Activated naive CD4-positive, alpha-beta T cell treated with anti-CD3 and anti-CD28 coated beads for 36 hours (primary cell): ENCODE data around the gene SPSB2. TPM values are rescaled to one million over a fixed set of nuclear protein-coding genes. Genes with fewer than 3 reads are reported as not detected.
A peak's percentile ranks its signal among the peaks of the same experiment; 100 is the strongest.

ENCODE experiments used
- CTCF ChIA-PET: fragments of 350-600 bp; sonication (Branson Sonifier 250); formaldehyde crosslinking; loops from one replicate; lab custom pipeline; 2021; ENCODE audit warnings: antibody characterized with exemption; lab: Charles Lee
- DNase-seq: peaks from one replicate; pipeline ENCODE4 v3.0.0-alpha.2; 2020
- H3K27ac Mint-ChIP-seq: one replicate; pipeline ENCODE4 v1.8.0; 2021; ENCODE audit warnings: mild to moderate bottlenecking, mixed read lengths
- H3K27me3 Mint-ChIP-seq: one replicate; pipeline ENCODE4 v1.8.0; 2021; ENCODE audit warnings: low read depth, mixed read lengths
- H3K36me3 Mint-ChIP-seq: one replicate; pipeline ENCODE4 v1.8.0; 2021; ENCODE audit warnings: low read depth, mixed read lengths
- H3K4me1 Mint-ChIP-seq: one replicate; pipeline ENCODE4 v1.8.0; 2021; ENCODE audit warnings: low read depth, mixed read lengths
- H3K4me3 Mint-ChIP-seq: one replicate; pipeline ENCODE4 v1.8.0; 2021; ENCODE audit warnings: mild to moderate bottlenecking, moderate library complexity, mixed read lengths
- H3K9me3 Mint-ChIP-seq: one replicate; pipeline ENCODE4 v1.8.0; 2021; ENCODE audit warnings: mixed read lengths
- intact Hi-C: fragments of 100-400 bp; cut with micrococcal nuclease; formaldehyde crosslinking; loops from one replicate; pipeline ENCODE4 v1.15.1; 2023
- total RNA-seq, 2 experiments: library from RNA; stranded (reverse); gene quantifications; one replicate each; pipeline ENCODE4 v1.2.3, GENCODE V29; 2021

Gene SPSB2
- total RNA-seq, 2 experiments from 2014 or later = 2.6 to 2.8 TPM

GRCh38 chr12:6826734-6827436, 46.2 kb downstream of the SPSB2 start:
- peaks cover 20% of the 10 kb centered on the region for H3K4me1 Mint-ChIP-seq
- no peaks in the 10 kb centered on the region for H3K36me3 Mint-ChIP-seq
- CTCF ChIA-PET = interaction anchor here (0.6 to 11.7 kb wide), 16 partner anchors 9 to 257 kb away, joined by 3 to 166 read pairs (median 12); partner anchors contain the start of genes CD4, CDCA3, COPS7A and MLF2
- intact Hi-C loops = loop anchor here (2.0 to 5.0 kb wide), 3 partner anchors 46 to 260 kb away; partner anchors contain the start of genes NOP2, PTMS and SPSB2
- H3K27ac Mint-ChIP-seq = no peak overlapping the region
- H3K4me3 Mint-ChIP-seq = peak overlapping the region; percentile 33
- DNase-seq = no peak
- H3K27me3 Mint-ChIP-seq = peaks cover 19% of the 10 kb centered on the region
- no peaks in the 10 kb centered on the region for H3K9me3 Mint-ChIP-seq

- H3K4me3 Mint-ChIP-seq = no peak overlapping the region
- H3K9me3 Mint-ChIP-seq = no peaks in the 10 kb centered on the region
- H3K27me3 Mint-ChIP-seq = peaks cover 19% of the 10 kb centered on the region
These were observed 46.9 kb downstream of the SPSB2 start for GRCh38 chr12:6826125-6826733.

GRCh38 chr12:6825398-6826124, 47.5 kb downstream of the SPSB2 start:
- Mint-ChIP-seq H3K4me3 (no peak overlapping the region), H3K4me1 (peaks cover 28% of the 10 kb centered on the region), H3K27ac (no peak overlapping the region), H3K36me3 (no peaks in the 10 kb centered on the region), H3K9me3 (no peaks in the 10 kb centered on the region), H3K27me3 (peaks cover 19% of the 10 kb centered on the region)
- intact Hi-C loops = loop anchor here (1.0 to 5.0 kb wide), 8 partner anchors 36 to 258 kb away; partner anchors contain the start of genes CD4, MLF2, NOP2 and PTMS
- DNase-seq = peak; percentile 92
- CTCF ChIA-PET = interaction anchor here (0.6 to 11.7 kb wide), 39 partner anchors 10 to 362 kb away, joined by 3 to 166 read pairs (median 4); partner anchors contain the start of genes CD4, CDCA3, COPS7A and LAG3

More at GRCh38 chr12:6826125-6826733, 46.9 kb downstream of the SPSB2 start:
- CTCF ChIA-PET = interaction anchor here (0.6 to 11.7 kb wide), 24 partner anchors 9 to 363 kb away, joined by 3 to 166 read pairs (median 6); partner anchors contain the start of genes CD4, CDCA3, COPS7A and LAG3
- H3K4me1 Mint-ChIP-seq = peaks cover 22% of the 10 kb centered on the region
- intact Hi-C loops = loop anchor here (2.0 to 5.0 kb wide), 3 partner anchors 47 to 259 kb away; partner anchors contain the start of genes NOP2, PTMS and SPSB2
- DNase-seq = no peak
- no peak overlapping the region for H3K27ac Mint-ChIP-seq
- H3K36me3 Mint-ChIP-seq = no peaks in the 10 kb centered on the region

GRCh38 chr12:6824901-6825381, 48.2 kb downstream of the SPSB2 start:
- CTCF ChIA-PET = interaction anchor here (0.6 to 11.7 kb wide), 32 partner anchors 11 to 204 kb away, joined by 3 to 166 read pairs (median 5); partner anchors contain the start of genes CD4, COPS7A, LAG3 and MLF2
- Mint-ChIP-seq H3K36me3 (no peaks in the 10 kb centered on the region), H3K27ac (no peak overlapping the region), H3K9me3 (no peaks in the 10 kb centered on the region), H3K27me3 (peaks cover 19% of the 10 kb centered on the region), H3K4me3 (no peak overlapping the region), H3K4me1 (peaks cover 28% of the 10 kb centered on the region)
- no peak for DNase-seq
- intact Hi-C loops = loop anchor here (1.0 to 5.0 kb wide), 7 partner anchors 36 to 258 kb away; partner anchors contain the start of genes CD4, MLF2, NOP2 and PTMS

- DNase-seq = no peak
- Mint-ChIP-seq H3K36me3 (no peaks in the 10 kb centered on the region), H3K27ac (no peak overlapping the region), H3K9me3 (no peaks in the 10 kb centered on the region), H3K27me3 (peaks cover 19% of the 10 kb centered on the region), H3K4me1 (peaks cover 25% of the 10 kb centered on the region), H3K4me3 (no peak overlapping the region)
- intact Hi-C loops = no loop called here
- CTCF ChIA-PET = interaction anchor here (0.6 to 11.7 kb wide), 22 partner anchors 10 to 203 kb away, joined by 3 to 166 read pairs (median 6); partner anchors contain the start of genes CD4, MLF2 and PTMS
These were observed 48.9 kb downstream of the SPSB2 start for GRCh38 chr12:6824085-6824775.

- Mint-ChIP-seq H3K9me3 (no peaks in the 10 kb centered on the region), H3K27ac (no peak overlapping the region), H3K27me3 (peaks cover 19% of the 10 kb centered on the region), H3K4me3 (no peak overlapping the region), H3K4me1 (peaks cover 20% of the 10 kb centered on the region), H3K36me3 (peaks cover 2% of the 10 kb centered on the region)
- CTCF ChIA-PET = interaction anchor here (0.6 to 11.7 kb wide), 13 partner anchors 10 to 104 kb away, joined by 3 to 166 read pairs (median 4); partner anchors contain the start of genes CD4 and MLF2
- intact Hi-C loops = no loop called here
- DNase-seq = no peak
These were observed 49.7 kb downstream of the SPSB2 start for GRCh38 chr12:6823182-6824084.

GRCh38 chr12:6822426-6823135, 50.5 kb downstream of the SPSB2 start:
- H3K27ac Mint-ChIP-seq = no peak overlapping the region
- H3K9me3 Mint-ChIP-seq = no peaks in the 10 kb centered on the region
- intact Hi-C loops = no loop called here
- H3K27me3 Mint-ChIP-seq = peaks cover 16% of the 10 kb centered on the region
- H3K36me3 Mint-ChIP-seq = peaks cover 8% of the 10 kb centered on the region
- peaks cover 17% of the 10 kb centered on the region for H3K4me1 Mint-ChIP-seq
- H3K4me3 Mint-ChIP-seq = no peak overlapping the region
- CTCF ChIA-PET = interaction anchor here (0.8 to 11.7 kb wide), 7 partner anchors 10 to 67 kb away, joined by 3 to 166 read pairs (median 4); partner anchors contain the start of gene MLF2
- DNase-seq = no peak

GRCh38 chr12:6821591-6822425, 51.3 kb downstream of the SPSB2 start, which contains the start of gene GPR162:
GPR162 (plus strand) TSS chr12:6821821; CDS start chr12:6823899, 2,078 bp downstream.
- Mint-ChIP-seq H3K36me3 (peaks cover 11% of the 10 kb centered on the region), H3K4me1 (peaks cover 13% of the 10 kb centered on the region), H3K4me3 (peak within 1 kb of the TSS; percentile 32), H3K27ac (no peak within 1 kb of the TSS), H3K9me3 (no peaks in the 10 kb centered on the region), H3K27me3 (peaks cover 12% of the 10 kb centered on the region)
- peak; percentile 27 for DNase-seq
- intact Hi-C loops = no loop called here
- CTCF ChIA-PET = interaction anchor here (0.7 to 11.7 kb wide), 9 partner anchors 9 to 204 kb away, joined by 3 to 166 read pairs (median 4); partner anchors contain the start of gene MLF2
